Kidney capillary endothelial cell (primary cell): ENCODE measurements around the gene VSTM2B.
"Not testable (repeated sequence)": the region's sequence is repeated elsewhere in the genome, so short reads cannot be mapped to it uniquely, and the experiment has no call there.

ENCODE experiments used
- DNase-seq: peaks from one replicate; pipeline ENCODE4 v3.0.0-alpha.2; 2018; ENCODE audit warnings: low spot score

VSTM2B gene

DNA sequence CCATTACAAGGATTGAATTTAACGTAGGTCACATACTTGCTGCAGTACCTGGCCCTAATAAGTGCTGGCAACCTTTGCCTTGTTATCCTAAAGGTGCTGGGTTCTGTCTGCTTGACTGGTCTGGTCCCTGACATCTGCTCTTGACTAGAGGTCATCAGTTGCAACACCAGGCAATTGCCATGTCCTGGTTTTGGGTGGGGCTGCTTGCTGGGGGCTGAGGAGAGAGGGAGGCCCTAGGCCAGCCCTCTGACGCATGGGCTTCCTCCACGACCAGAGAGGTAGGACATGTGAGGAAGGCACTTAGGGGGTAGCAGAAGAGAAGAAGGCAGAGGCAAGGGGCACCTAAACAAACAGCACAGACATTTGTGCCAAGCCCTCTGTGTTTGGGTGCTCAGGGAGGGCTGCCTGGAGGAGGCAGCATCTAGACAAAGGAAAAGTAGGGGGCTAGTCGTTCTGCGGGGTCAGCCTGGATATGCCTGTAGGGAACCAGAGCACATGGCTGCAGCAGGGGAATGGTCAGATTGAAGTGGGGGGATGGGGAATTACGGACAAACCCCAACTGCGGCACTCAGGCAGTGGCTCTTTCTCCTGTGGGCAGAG, 21.7 kb downstream of the VSTM2B start:
- DNase-seq: no peak

DNA sequence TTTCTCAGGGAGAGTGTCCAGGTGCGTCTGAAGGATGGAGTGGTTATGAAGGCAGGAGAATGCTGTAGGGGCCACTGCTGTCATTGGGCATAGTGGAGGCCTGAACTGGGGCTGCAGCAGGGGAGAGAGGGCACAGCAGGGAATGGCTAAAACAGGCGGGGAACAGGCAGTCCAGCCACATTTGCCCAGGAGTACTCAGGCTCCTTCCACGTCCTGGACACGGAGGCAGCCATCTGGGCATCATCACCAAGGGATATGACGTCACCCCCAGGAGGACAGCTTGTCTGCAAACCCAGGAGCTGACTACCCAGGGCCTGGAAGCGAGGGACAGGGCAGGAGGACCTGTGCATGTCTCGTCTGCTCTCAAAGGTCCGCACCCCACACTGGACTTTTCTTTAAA, 22.2 kb downstream of the VSTM2B start:
- no peak for DNase-seq

DNA sequence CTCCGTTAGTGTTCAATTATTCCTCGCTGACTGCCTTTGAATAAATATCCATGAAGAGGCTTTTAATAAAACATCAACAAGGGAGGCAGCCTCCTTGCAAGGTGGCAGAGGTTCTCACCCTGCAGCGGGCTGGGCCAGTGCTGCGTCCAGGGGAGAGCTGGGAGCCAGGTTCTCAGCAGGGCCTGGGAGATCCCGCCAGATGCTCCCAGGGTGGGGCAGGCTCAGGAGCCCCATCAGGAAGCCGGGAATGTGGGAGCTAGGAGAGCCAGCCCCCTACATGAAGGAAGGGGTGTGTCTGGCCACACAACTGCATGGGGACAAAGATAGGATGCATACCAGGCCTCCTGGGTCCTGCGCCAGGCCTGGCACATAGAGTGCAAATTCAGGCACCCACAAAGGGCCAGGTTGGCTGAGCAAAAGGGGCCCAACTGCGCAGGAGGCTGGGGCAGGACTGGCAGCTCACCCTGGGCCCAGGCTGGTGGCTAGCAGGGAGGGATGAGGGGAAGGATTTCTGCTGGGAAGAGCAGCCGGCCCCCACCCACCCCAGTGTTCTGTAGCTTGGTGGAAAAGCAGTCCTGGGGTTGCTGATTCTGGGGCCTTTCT, 22.8 kb downstream of the VSTM2B start:
- DNase-seq: no peak

DNA sequence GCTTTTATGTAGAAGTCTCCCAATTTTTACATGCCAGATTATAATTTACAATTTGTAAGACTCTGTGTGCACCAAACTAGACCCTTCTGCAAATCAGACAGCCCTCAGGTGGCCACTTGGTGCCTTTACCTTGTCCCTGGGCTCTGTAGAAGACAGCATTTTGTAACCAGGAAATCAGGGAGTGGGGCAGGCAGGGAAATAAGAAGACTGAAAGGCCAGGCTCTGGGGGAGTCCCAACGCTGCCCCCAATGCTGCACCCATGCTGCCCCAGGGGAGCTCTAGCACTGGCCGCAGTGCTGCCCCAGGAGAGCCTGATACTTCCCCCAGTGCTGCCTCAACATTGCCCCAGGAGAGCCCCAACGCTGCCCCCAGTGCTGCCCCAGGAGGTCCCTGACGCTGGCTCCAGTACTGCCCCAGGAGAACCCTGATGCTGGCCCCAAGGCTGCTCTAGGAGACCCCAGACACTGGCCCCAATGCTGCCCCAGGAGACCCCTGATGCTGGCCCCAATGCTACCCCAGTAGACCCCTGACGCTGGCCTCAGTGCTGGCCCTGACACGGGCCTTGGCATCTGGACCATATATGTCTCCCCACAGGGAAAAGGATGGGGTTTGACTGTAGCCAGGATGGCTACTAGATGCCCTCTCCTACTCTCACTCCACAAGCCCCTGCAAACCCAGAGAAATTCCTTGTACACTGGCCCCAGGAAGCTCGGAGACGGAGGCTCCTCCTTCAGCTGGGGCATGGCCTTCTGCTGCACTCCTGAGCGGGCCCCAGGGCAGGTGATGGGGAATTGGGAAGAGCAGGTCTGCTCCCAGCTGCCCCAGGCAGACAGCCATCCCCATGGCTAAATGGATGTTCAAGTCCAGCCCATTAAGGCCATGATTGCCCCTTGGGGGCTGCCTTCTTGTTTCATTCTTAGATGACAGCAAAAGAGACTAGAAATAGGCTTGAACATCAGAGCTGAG, 23.6 kb downstream of the VSTM2B start:
- no peak for DNase-seq

DNA sequence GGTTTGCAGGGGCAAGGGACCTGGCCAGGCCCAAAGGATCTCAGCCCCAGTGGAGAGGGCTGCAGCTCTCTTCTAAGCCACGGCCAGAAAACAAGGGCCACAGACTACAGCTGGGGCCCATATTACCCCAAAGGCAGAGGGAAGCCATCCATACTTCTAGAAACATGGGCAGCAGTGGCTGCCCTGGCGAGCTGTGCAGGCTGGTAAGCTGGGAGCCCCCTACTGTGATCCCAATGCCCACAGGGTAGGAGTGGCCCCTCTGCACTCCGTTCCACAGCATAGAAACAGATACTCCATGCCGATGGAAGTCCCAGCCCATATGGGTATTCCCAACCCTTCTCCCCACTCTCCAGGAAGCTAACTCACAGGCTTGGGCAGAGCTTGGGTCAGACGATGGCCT, 25.1 kb downstream of the VSTM2B start:
- no peak for DNase-seq

DNA sequence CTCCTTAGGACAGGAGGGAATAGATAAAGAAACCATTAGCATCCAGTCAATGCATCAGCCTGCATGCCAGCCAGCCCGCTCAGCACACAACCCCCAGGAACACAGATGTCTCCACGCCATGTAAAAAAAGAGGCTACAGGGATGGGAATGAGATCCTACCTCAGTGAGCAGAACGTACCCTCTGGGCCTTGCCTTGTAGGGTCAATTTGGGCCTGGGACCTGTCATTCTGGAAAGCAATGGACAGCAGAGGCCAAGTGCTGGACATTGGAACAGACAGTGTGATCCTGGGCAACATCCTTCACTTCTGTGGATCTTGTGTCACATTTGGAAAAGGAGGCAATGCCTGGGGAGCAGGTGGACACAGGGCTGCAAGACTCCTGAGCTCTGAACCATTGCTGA, 26.0 kb downstream of the VSTM2B start:
- DNase-seq: no peak

DNA sequence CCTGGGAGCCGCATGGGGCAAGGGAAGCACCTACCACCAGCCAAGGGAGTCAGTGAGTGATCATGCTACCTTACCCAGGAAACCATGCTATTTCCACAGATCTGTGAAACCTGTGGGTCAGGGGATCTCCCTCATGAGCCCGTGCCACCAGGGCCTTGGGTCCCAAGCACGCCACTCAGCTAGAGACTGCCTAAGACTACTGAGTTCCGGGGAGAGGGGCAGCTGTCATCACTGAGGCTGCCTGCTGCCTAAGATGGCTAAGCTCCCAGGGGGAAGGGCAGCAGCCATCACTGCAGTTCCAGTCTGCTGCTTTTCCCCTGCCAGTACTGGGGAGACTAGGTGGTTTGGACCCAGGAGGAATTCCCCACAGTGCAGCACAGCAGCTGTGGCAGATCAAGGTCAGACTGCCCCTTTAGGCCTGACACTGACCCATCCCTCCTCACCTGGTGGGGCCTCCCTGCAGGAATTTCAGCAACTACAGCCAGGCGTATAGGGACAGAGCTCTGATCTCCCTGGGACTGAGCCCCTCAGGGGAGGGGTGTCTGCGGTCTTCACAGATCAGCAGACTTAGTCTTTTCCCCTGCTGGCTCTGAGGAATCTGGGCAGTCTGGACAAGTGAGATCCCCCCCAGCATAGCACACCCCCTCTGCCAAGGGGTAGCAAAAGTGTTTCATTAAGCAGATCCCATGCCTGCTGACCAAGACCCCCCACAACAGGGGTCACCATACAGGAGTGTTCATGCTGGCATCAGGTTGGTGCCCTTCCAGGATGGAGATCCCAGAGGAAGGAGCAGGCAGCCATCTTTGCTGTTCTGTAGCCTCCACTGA, 26.9 kb downstream of the VSTM2B start:
- DNase-seq: no peak

DNA sequence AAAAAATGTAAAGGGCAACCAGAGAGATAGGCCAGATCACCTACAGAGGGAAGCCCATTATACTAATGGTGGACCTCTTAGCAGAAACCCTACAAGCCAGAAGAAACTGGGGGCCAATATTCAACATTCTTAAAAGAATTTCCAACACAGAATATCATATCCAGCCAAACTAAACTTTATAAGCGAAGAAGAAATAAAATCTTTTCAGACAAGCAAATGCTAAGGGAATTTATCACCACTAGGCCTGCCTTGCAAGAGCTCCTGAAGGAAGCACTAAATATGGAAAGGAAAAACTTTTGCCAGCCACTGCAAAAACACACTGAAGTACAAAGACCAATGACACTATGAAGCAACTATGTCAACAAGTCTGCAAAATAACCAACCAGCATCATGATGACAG, 28.4 kb downstream of the VSTM2B start:
- DNase-seq: no peak

DNA sequence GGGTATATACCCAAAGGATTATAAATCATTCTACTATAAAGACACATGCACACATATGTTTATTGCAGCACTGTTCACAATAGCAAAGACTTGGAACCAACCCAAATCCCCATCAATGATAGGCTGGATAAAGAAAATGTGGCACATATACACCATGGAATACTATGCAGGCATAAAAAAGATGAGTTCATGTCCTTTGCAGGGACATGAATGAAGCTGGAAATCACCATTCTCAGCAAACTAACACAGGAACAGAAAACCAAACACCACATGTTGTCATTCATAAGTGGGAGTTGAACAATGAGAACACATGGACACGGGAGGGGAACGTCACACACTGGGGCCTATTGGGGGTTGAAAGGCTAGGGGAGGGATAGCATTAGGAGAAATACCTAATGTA, 33.3 kb downstream of the VSTM2B start:
- not testable (repeated sequence) for DNase-seq

DNA sequence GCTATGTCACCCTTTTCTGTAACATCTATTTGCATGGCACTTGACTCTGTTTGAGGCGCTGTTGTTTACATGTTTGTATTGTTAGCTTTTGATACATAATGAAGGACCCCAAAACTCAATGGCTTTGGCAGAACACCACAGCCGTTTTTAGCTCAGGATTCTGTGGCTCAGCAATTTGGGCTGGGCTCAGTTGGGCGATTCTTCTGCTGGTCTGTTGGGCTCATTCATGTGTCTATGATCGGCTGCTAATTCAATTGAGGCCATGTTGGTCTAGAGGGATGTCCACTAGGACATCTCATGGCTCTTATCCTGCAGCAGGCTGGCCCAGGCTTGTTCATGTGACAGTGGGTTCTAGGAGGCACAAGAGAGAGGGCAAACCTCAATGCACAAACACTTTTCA, 33.9 kb downstream of the VSTM2B start:
- no peak for DNase-seq

DNA sequence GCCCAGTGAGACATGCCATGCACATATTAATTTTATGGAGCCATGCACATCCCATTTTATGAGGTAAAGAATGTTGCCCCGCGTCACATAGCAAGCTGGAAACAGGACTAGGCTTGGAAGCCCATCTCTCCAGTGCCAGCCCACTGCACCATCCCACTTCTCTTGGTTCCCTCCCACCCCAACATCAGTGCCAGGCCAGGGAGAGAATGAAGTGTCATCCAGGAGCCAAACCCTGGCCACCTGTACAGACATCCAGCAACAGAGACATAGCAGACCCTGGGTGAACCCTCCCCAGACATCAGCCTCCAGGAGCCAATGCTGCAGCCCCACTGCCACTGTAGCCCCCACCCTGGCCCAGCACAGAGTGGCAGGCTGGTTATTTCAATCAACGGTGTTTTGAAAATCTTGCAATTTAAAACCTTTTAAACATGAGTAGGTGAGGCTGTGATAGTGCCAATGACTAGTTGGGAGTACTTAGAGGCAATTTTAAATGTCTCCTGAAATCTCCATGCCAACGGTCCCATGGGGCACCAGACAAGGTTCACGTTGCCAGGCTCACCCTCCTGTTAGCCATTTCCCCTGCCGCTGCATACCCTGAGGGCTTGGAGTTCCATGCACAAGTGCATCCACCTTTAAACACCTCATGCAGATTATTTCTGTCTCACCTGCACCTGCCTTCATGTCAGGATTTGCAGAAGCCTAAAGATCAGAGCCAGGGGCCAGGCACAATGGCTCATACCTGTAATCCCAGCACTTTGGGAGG, 34.7 kb downstream of the VSTM2B start:
- no peak for DNase-seq

DNA sequence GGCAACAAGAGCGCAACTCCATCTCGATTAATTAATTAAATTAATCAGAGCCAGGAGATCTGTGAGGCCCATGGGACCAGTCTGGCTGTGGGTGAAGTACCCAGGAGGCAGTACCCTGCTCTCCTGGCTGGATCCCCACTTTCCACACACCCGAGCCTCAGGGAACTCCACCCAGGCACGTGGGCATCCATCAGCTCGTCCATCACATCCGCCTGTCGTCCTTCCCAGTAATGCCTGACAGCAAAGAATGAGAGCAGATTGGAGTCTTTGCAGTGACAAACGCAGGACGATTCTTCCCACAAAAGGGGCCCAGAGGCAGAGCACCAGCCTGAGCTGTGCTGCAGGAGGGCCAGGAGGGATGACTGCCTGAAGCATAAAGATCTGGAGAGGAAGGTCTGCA, 35.8 kb downstream of the VSTM2B start:
- DNase-seq: no peak

DNA sequence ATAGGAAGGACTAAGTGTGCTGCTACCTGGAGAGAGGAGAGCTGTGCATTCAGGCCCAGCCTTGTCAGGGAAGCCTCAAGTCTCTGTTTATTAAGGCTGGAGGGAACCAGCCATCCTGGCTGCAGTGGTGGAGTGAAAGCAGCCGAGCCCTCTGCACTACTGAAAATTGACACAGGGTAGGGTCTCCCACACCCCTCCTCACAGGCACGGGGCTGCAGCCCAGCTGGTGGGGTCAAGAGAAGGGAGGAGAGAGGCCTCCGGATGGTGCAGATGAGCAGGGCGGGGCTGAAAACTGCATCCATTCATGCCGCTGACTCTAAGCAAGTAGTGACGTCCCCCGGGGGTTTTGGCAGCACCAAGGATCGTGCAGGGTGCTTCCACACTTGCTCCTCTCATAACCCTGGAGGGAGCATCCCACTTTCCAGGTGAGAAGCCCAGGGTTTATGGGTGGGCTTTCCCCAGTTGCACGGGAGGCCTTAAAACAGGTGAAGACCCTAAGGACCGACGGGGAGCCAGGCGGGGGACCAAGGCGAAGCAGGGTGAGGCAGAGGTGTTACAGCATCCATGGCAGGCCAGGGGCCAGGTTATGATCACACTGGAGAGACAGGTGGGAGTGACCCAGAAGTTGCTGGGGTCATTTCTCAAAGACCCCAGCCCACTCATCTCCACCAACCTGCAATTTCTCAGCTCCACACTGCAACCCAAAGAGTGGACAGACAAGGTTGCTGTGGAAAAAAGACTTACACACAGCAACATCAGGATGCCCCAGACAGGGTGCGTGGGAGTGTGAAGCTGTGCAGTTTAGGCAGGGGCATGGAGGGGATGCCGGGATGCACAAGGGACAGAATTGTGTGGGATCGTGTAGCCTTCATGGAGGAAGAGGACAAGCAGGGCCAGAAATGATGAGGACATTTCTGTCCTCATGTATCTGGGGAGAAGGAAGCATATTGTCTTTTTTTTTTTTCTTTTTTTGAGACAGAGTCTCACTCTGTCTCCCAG, 36.8 kb downstream of the VSTM2B start:
- DNase-seq: no peak

DNA sequence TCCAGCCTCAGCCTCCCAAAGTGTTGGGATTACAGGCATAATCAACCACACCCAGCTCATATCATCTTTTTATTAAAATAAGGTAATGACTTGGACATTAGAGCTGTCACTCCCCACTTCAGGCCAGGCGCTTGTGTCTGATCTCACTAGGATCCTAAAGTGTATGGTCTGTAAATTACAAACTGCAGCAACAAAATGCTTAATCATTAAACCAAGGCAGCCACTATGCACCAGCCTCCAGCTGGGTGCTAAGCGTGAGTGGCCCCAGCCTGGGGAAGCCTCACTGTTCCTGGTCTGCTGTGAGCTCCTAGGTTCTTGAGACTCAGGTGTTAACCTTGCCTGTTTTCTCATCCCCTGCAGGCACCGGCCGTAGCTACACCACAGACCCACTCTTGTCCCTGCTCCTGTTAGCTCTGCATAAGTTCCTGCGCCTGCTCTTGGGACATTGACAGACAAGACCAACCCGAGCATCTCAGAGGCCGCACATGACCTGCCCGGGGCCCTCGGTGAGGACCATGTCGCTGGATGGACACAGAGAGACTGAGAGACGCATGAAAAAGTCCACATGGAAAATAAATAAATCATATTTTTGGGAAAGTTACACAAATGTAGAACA, 37.8 kb downstream of the VSTM2B start:
- no peak for DNase-seq

DNA sequence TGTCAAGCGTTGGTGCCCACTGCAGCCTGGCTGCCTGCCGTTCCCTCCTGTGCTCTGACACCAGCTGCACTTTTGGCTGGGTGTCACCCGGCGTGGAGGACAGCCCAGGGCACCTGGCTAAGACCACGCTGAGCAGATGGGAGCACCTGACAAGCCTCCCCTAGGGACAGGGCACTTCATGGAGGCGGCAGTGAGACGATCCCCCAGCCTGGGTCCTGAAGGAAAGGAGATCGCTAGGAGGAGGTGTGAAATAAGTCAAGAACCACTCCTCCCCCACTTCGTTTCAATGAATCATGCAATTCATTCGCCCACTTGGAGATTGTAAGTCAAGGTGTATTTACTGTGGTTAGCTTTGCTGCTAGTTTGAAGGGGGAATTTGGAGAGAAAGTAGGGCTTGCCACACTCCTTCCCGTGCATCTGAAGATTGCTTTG, 38.8 kb downstream of the VSTM2B start:
- no peak for DNase-seq

DNA sequence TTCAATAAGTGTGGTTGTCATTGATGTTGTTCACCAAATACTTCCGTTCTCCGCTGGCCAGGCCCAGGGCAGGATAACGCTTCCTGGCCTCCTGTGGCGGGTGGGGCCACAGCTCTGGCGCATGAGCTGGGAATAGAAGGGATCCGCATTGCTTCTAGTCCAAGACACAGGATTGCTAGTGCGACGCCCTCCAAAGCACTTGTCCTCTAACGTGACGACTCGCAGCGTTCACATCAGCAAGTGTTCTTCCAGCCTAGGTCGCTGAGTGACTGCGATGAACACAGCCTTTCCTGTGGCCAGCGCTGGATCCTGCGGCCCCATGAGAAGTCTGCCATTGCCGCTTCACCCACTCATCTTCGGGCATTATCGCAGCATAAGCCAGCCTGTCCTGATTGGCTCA, 39.4 kb downstream of the VSTM2B start:
- no peak for DNase-seq

DNA sequence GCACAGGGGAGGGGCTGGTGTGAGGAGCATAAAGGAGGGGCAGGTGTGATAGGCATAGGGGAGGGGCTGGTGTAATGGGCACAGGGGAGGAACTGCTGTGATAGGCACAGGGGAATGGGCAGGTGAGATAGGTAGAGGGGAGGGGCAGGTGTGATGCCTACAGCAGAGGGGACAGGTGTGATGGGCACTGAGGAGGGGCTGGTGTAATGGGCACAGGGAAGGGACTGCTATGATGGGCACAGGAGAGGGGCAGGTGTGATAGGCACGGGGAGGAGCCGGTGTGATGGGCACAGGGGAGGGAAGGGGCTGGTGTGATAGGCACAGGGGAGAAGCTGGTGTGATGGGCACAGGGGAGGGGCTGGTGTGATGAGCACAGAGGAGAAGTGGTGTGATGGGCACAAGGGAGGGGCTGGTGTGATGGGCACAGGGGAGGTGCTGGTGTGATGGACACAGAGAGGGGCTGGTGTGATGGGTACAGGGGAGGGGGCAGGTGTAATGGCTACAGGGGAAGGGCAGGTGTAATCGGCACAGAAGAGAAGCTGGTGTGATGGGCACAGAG, 40.8 kb downstream of the VSTM2B start:
- no peak for DNase-seq

DNA sequence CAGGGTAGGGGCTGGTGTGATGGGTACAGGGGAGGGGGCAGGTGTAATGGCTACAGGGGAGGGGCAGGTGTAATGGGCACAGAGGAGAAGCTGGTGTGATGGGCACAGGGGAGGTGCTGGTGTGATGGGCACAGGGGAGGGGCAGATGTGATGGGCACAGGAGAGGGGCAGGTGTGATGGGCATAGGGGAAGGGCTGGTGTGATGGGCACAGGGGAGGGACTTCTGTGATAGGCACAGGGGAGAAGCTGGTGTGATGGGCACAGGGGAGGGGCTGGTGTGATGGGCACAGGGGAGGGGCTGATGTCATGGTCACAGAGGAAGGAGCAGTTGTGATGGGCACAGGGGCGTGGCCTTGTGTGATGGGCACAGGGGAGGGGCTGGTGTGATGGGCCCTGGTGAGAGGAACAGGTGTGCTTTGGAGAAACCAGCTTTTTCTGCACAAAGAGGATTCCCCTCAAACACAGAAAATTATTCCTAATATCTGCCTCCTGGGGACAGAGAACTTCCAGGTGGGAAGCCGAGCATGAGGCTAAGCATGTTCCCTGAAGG, 41.6 kb downstream of the VSTM2B start:
- no peak for DNase-seq
